Endodermal cell (in vitro differentiated cells): ENCODE measurements around the gene PLA2G2E. TPM values are rescaled to one million over a fixed set of nuclear protein-coding genes. Genes with fewer than 3 reads are reported as not detected.

Experiments
- DNase-seq: peaks from one replicate; pipeline ENCODE4 v3.0.0-alpha.2; 2017
- H3K27ac ChIP-seq: 2 replicates; pipeline ENCODE4 v1.5.1; 2013; ENCODE audit warnings: mild to moderate bottlenecking, low read depth, low read length, moderate library complexity
- H3K27me3 ChIP-seq: 2 replicates; pipeline ENCODE4 v1.6.1; 2013; ENCODE audit warnings: mild to moderate bottlenecking, low read length, moderate library complexity; ENCODE audit not compliant: insufficient read depth, control insufficient read depth, poor library complexity, severe bottlenecking
- H3K36me3 ChIP-seq: 2 replicates; pipeline ENCODE4 v1.7.0; 2013; ENCODE audit warnings: mild to moderate bottlenecking, low read length, moderate library complexity; ENCODE audit not compliant: control insufficient read depth, insufficient read depth
- H3K4me1 ChIP-seq: one replicate; pipeline ENCODE4 v1.7.0; 2013; ENCODE audit warnings: low read length; ENCODE audit not compliant: control insufficient read depth, insufficient read depth
- H3K4me3 ChIP-seq: 2 replicates; pipeline ENCODE4 v1.5.1; 2013; ENCODE audit warnings: mild to moderate bottlenecking, low read length, moderate library complexity
- H3K9ac ChIP-seq: 2 replicates; pipeline ENCODE4 v1.6.1; 2013; ENCODE audit warnings: mild to moderate bottlenecking, low read length, moderate library complexity; ENCODE audit not compliant: poor library complexity, severe bottlenecking; ENCODE audit errors: extremely low read depth
- H3K9me3 ChIP-seq: 2 replicates; pipeline ENCODE4 v1.6.1; 2013; ENCODE audit warnings: mild to moderate bottlenecking, low read length, moderate library complexity; ENCODE audit not compliant: control insufficient read depth
- H3K27ac Mint-ChIP-seq: 2 replicates; pipeline ENCODE4 v1.8.0; 2020; ENCODE audit warnings: mixed read lengths
- H3K27me3 Mint-ChIP-seq: 2 replicates; pipeline ENCODE4 v1.8.0; 2021; ENCODE audit warnings: mild to moderate bottlenecking, mixed read lengths; ENCODE audit not compliant: insufficient read depth
- H3K36me3 Mint-ChIP-seq: 2 replicates; pipeline ENCODE4 v1.8.0; 2020; ENCODE audit warnings: low read depth, mixed read lengths
- H3K4me1 Mint-ChIP-seq: 2 replicates; pipeline ENCODE4 v1.8.0; 2020; ENCODE audit warnings: mixed read lengths
- H3K4me3 Mint-ChIP-seq: 2 replicates; pipeline ENCODE4 v1.8.0; 2020; ENCODE audit warnings: mild to moderate bottlenecking, moderate library complexity, mixed read lengths
- H3K9me3 Mint-ChIP-seq: 2 replicates; pipeline ENCODE4 v1.8.0; 2020; ENCODE audit warnings: mild to moderate bottlenecking, mixed read lengths
- WGBS, 2 experiments: methylation state at CpG; one replicate each; pipeline versions ENCODE4 v1.1.5 to v1.1.7; 2013; ENCODE audit warnings: missing lambda C conversion rate in 2 of 2, mixed read lengths in 1 of 2; ENCODE audit not compliant: insufficient coverage in 1 of 2, insufficient read length in 1 of 2; 5-methylcytosine and 5-hydroxymethylcytosine counted together
- total RNA-seq, 2 donors: library from RNA; stranded (reverse); fragmentation: NEBNext Ultra II Directional in 1 of 2; extraction: Animal tissue kit (Norgen Biotek cat#: 25700) in 1 of 2; gene quantifications; 2 replicates in 1 of 2; 3 replicates in 1 of 2; pipeline ENCODE4 v1.2.1, GENCODE V29; 2021
- TF ChIP-seq, protein P1 (sequence below): fragments of 200-600 bp; sonication (generic); conservative IDR thresholded peaks from 2 replicates; pipeline ENCODE4 v1.5.0; 2021; ENCODE audit warnings: antibody characterized with exemption, mild to moderate bottlenecking

The PLA2G2E gene
- total RNA-seq, 2 donors from 2014 or later = not detected

DNA sequence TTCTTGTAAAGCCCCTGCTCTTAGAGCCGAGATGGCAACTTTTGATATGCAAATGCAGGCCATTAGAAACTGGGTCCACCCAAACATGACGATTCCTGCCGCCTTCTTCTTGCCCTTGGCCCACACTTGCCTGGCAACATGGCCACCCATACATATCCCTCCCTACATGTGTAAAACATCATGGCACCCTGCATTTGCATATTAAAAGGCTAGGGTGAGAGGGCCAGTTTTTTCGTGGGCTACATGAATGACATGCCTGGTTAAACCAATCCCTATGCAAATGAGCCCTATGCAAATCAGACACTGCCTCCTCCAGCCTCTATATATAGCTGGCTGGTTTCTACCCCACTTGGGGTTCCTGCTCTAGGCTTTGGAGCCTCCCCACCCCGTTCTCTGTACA is 37.2 kb upstream of the PLA2G2E start:
- WGBS, 2 experiments = 52 to 62% methylated on average over 5 of the region's 5 CpGs
- Histone ChIP-seq H3K4me1 (no peaks in the 10 kb centered on the region), H3K4me3 (no peak overlapping the region), H3K36me3 (no peaks in the 10 kb centered on the region), H3K27ac (no peak overlapping the region), H3K9ac (no peak overlapping the region), H3K9me3 (peaks cover 25% of the 10 kb centered on the region), H3K27me3 (peaks cover 87% of the 10 kb centered on the region)
- TF ChIP-seq, protein P1, sequence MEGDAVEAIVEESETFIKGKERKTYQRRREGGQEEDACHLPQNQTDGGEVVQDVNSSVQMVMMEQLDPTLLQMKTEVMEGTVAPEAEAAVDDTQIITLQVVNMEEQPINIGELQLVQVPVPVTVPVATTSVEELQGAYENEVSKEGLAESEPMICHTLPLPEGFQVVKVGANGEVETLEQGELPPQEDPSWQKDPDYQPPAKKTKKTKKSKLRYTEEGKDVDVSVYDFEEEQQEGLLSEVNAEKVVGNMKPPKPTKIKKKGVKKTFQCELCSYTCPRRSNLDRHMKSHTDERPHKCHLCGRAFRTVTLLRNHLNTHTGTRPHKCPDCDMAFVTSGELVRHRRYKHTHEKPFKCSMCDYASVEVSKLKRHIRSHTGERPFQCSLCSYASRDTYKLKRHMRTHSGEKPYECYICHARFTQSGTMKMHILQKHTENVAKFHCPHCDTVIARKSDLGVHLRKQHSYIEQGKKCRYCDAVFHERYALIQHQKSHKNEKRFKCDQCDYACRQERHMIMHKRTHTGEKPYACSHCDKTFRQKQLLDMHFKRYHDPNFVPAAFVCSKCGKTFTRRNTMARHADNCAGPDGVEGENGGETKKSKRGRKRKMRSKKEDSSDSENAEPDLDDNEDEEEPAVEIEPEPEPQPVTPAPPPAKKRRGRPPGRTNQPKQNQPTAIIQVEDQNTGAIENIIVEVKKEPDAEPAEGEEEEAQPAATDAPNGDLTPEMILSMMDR = no peak
- Mint-ChIP-seq H3K27ac (no peak overlapping the region), H3K4me3 (no peak overlapping the region), H3K4me1 (peaks cover 12% of the 10 kb centered on the region), H3K27me3 (peaks cover 85% of the 10 kb centered on the region), H3K9me3 (peaks cover 15% of the 10 kb centered on the region), H3K36me3 (no peaks in the 10 kb centered on the region)
- peak; percentile 50 for DNase-seq

DNA sequence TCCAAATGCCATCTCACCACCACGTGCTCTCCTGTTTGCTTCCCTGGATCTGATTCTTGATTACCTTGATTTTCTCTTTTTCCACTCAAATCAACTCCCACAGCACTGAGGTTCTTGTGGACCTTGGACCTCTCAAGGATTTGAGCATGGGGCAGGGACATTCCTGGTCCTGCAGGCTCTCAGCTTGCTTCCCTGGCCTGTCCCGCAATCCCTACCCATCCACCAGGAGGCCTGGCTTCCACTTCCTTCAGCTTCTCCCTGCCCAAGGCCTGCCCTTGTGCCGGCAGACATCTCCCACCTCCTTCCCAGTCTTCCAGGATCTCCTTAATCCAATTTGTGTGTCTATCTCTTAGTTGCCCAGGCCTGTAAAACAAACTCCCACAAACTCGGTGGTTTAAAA is 34.4 kb upstream of the PLA2G2E start:
- peaks cover 31% of the 10 kb centered on the region for H3K9me3 Mint-ChIP-seq
- H3K4me3 Mint-ChIP-seq = no peak overlapping the region
- no peak overlapping the region for H3K9ac ChIP-seq
- peaks cover 84% of the 10 kb centered on the region for H3K27me3 Mint-ChIP-seq
- no peaks in the 10 kb centered on the region for H3K4me1 ChIP-seq
- 68 to 82% methylated on average over 2 to 4 of the region's 4 CpGs for WGBS, 2 experiments
- peaks cover 5% of the 10 kb centered on the region for H3K36me3 Mint-ChIP-seq
- TF ChIP-seq, protein P1 = peak; percentile 72
- H3K27ac Mint-ChIP-seq = no peak overlapping the region
- peak; percentile 79 for DNase-seq
- no peak overlapping the region for H3K27ac ChIP-seq
- peaks cover 87% of the 10 kb centered on the region for H3K27me3 ChIP-seq
- peaks cover 25% of the 10 kb centered on the region for H3K9me3 ChIP-seq
- no peaks in the 10 kb centered on the region for H3K36me3 ChIP-seq
- H3K4me3 ChIP-seq = no peak overlapping the region
- H3K4me1 Mint-ChIP-seq = peaks cover 12% of the 10 kb centered on the region

DNA sequence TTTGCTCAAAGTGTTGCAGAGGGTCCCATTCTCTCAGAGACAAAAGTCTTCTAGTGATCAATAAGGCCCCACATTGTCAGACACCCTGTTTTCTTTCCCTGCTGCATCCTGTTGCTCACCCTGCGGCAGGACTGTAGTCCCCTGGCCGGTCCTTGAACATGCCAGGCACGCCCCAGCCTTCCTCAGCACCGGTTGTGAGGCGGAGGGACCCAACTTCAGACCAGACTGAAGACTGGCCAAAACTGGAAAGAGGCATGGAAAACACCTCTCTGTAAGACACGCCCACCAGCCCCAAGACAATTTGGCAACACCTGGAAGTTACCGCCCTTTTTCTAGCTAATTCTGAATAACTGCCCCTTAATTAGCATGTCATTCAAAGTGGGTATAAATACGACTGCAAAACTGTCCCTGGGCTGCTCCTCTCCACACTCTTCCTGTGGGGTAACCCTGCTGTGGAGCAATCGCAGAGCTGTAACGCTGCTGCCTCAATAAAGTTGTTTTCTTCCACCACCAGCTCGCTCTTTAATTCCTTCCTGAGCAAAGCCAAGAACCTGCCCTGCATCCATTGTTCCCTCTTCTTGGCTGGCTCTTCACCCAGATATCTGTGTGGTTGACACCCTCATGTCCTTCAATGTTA is 32.2 kb upstream of the PLA2G2E start:
- peaks cover 70% of the 10 kb centered on the region for H3K27me3 Mint-ChIP-seq

More for the DNA sequence above, 32.2 kb upstream of the PLA2G2E start:
- peaks cover 29% of the 10 kb centered on the region for H3K9me3 Mint-ChIP-seq
- 81 to 90% methylated on average over 5 to 11 of the region's 11 CpGs for WGBS, 2 experiments
- Histone ChIP-seq H3K9me3 (peaks cover 27% of the 10 kb centered on the region), H3K36me3 (no peaks in the 10 kb centered on the region), H3K4me3 (no peak overlapping the region), H3K27me3 (peaks cover 74% of the 10 kb centered on the region), H3K4me1 (no peaks in the 10 kb centered on the region), H3K9ac (no peak overlapping the region), H3K27ac (no peak overlapping the region)
- H3K36me3 Mint-ChIP-seq = peaks cover 5% of the 10 kb centered on the region
- H3K4me3 Mint-ChIP-seq = no peak overlapping the region
- TF ChIP-seq, protein P1 = no peak
- no peak overlapping the region for H3K27ac Mint-ChIP-seq
- H3K4me1 Mint-ChIP-seq = peaks cover 12% of the 10 kb centered on the region
- DNase-seq = no peak
